ENCODE data around the gene TMEM38B. TPM values are rescaled to one million over a fixed set of nuclear protein-coding genes. Genes with fewer than 3 reads are reported as not detected.

Gene TMEM38B
- total and polyA plus RNA-seq, 2 donors (not counting 3 experiments of a cell fraction or from before 2014, with no cell fraction given): 4.2 to 7.7 TPM

- no peaks in the 10 kb centered on the region for H3K4me1 ChIP-seq (ENCODE audit: control insufficient read depth, extremely low read depth, insufficient read depth, low read length)
- TF ChIP-seq JUN (IDR thresholded peaks at IDR 0.05; ENCODE audit: borderline replicate concordance, insufficient read depth, insufficient read length, low read depth) (no peak), MAX (IDR thresholded peaks at IDR 0.05; ENCODE audit: insufficient read depth, insufficient read length) (no peak), MYC (IDR thresholded peaks at IDR 0.05; ENCODE audit: low read depth, low read length) (no peak), POLR2A (IDR thresholded peaks at IDR 0.05; ENCODE audit: low read depth, low read length) (no peak), GATA2 (IDR thresholded peaks at IDR 0.05; ENCODE audit: insufficient read depth, insufficient read length, low read depth, low read length) (no peak), CTCF (IDR thresholded peaks at IDR 0.05; ENCODE audit: extremely low read depth in 1 of 2, insufficient read depth in 1 of 2, low read depth in 1 of 2, low read length in 2 of 2) (no peak)
- H3K36me3 ChIP-seq (ENCODE audit: control insufficient read depth in 2 of 2, extremely low read depth in 1 of 2, insufficient read depth in 2 of 2, low read length in 2 of 2): no peaks in the 10 kb centered on the region
- no peak overlapping the region for H2AFZ ChIP-seq (ENCODE audit: low read depth, low read length)
- H3K9me1 ChIP-seq (replicated peaks; ENCODE audit: control insufficient read depth, extremely low read depth, insufficient read depth, low read length): no peaks in the 10 kb centered on the region
- POLR2A ChIA-PET: no interaction called here
- H3K27me3 ChIP-seq (ENCODE audit: control insufficient read depth in 2 of 2, insufficient read depth in 2 of 2, low read length in 2 of 2): no peaks in the 10 kb centered on the region
- BruUV-seq (replicated peaks): no TSS peak
- dilution Hi-C loops (cut with MboI; ENCODE audit: extremely low pct_ligation_motif_present, low sequenced_read_pairs) (no loop called here), intact Hi-C loops (cut with micrococcal nuclease) (no loop called here)
- no peaks in the 10 kb centered on the region for H4K20me1 ChIP-seq (replicated peaks; ENCODE audit: control insufficient read depth, extremely low read depth, insufficient read depth, low read length)
- H3K4me2 ChIP-seq (ENCODE audit: insufficient read depth, low read length): no peak overlapping the region
- H3K9me3 ChIP-seq (replicated peaks; ENCODE audit: control insufficient read depth, insufficient read depth, low read length): no peaks in the 10 kb centered on the region
- H3K9ac ChIP-seq (replicated peaks; ENCODE audit: extremely low read depth, insufficient read depth, low read length): no peak overlapping the region
- H3K4me3 ChIP-seq (replicated peaks in 1 of 3; ENCODE audit: insufficient read depth in 1 of 3, low read depth in 1 of 3, low read length in 3 of 3): no peak overlapping the region
- FAIRE-seq (no peak), DNase-seq (ENCODE audit: low read depth, low spot score) (no peak)
- no peaks in the 10 kb centered on the region for H3K79me2 ChIP-seq (ENCODE audit: control insufficient read depth, insufficient read depth, low read length)
- no peak overlapping the region for H3K27ac ChIP-seq (ENCODE audit: insufficient read depth, low read depth, low read length)
- CTCF ChIA-PET: interaction anchor here (1.5 kb wide), 1 partner anchor 10 kb away, joined by 8 read pairs; no protein-coding TSS in a partner anchor
Observed at GRCh38 chr9:105708405-105708804, 14.1 kb downstream of the TMEM38B start.

GRCh38 chr9:105710638-105711037 is 16.3 kb downstream of the TMEM38B start:
- Histone ChIP-seq H3K4me3 (replicated peaks in 1 of 3; ENCODE audit: insufficient read depth in 1 of 3, low read depth in 1 of 3, low read length in 3 of 3) (no peak overlapping the region), H3K9me3 (replicated peaks; ENCODE audit: control insufficient read depth, insufficient read depth, low read length) (no peaks in the 10 kb centered on the region), H3K9me1 (replicated peaks; ENCODE audit: control insufficient read depth, extremely low read depth, insufficient read depth, low read length) (no peaks in the 10 kb centered on the region), H3K9ac (replicated peaks; ENCODE audit: extremely low read depth, insufficient read depth, low read length) (no peak overlapping the region), H4K20me1 (replicated peaks; ENCODE audit: control insufficient read depth, extremely low read depth, insufficient read depth, low read length) (no peaks in the 10 kb centered on the region), H3K27me3 (ENCODE audit: control insufficient read depth in 2 of 2, insufficient read depth in 2 of 2, low read length in 2 of 2) (no peaks in the 10 kb centered on the region), H2AFZ (ENCODE audit: low read depth, low read length) (no peak overlapping the region), H3K36me3 (ENCODE audit: control insufficient read depth in 2 of 2, extremely low read depth in 1 of 2, insufficient read depth in 2 of 2, low read length in 2 of 2) (no peaks in the 10 kb centered on the region), H3K4me2 (ENCODE audit: insufficient read depth, low read length) (no peak overlapping the region), H3K79me2 (ENCODE audit: control insufficient read depth, insufficient read depth, low read length) (no peaks in the 10 kb centered on the region), H3K27ac (ENCODE audit: insufficient read depth, low read depth, low read length) (no peak overlapping the region), H3K4me1 (ENCODE audit: control insufficient read depth, extremely low read depth, insufficient read depth, low read length) (no peaks in the 10 kb centered on the region)
- TF ChIP-seq POLR2A (IDR thresholded peaks at IDR 0.05; ENCODE audit: low read depth, low read length): no peak
- no peak for TF ChIP-seq MYC (IDR thresholded peaks at IDR 0.05; ENCODE audit: low read depth, low read length)
- no peak for TF ChIP-seq JUN (IDR thresholded peaks at IDR 0.05; ENCODE audit: borderline replicate concordance, insufficient read depth, insufficient read length, low read depth)
- no peak for TF ChIP-seq FOS (IDR thresholded peaks at IDR 0.05; ENCODE audit: borderline replicate concordance, insufficient read depth, low read length)
- TF ChIP-seq EZH2 (IDR thresholded peaks at IDR 0.05; ENCODE audit: borderline replicate concordance, low read depth, low read length, severe bottlenecking): no peak
- TF ChIP-seq CTCF (IDR thresholded peaks at IDR 0.05; ENCODE audit: extremely low read depth in 1 of 2, insufficient read depth in 1 of 2, low read depth in 1 of 2, low read length in 2 of 2): no peak
- FAIRE-seq (no peak), DNase-seq (ENCODE audit: low read depth, low spot score) (no peak)
- no TSS peak for BruUV-seq (replicated peaks)
- dilution Hi-C loops (cut with MboI; ENCODE audit: extremely low pct_ligation_motif_present, low sequenced_read_pairs): no loop called here
- intact Hi-C loops (cut with micrococcal nuclease): no loop called here
- POLR2A ChIA-PET: no interaction called here
- CTCF ChIA-PET: no interaction called here
